NCI-H2196 (cell line): ENCODE data around the gene DTX2.
"Not testable (repeated sequence)": the region's sequence is repeated elsewhere in the genome, so short reads cannot be mapped to it uniquely, and the experiment has no call there.

ENCODE experiments used
- DNase-seq: peaks from one replicate; lab custom pipeline; 2025; ENCODE audit not compliant: unreplicated experiment; lab: John Stamatoyannopoulos, UW

Gene DTX2

DNA sequence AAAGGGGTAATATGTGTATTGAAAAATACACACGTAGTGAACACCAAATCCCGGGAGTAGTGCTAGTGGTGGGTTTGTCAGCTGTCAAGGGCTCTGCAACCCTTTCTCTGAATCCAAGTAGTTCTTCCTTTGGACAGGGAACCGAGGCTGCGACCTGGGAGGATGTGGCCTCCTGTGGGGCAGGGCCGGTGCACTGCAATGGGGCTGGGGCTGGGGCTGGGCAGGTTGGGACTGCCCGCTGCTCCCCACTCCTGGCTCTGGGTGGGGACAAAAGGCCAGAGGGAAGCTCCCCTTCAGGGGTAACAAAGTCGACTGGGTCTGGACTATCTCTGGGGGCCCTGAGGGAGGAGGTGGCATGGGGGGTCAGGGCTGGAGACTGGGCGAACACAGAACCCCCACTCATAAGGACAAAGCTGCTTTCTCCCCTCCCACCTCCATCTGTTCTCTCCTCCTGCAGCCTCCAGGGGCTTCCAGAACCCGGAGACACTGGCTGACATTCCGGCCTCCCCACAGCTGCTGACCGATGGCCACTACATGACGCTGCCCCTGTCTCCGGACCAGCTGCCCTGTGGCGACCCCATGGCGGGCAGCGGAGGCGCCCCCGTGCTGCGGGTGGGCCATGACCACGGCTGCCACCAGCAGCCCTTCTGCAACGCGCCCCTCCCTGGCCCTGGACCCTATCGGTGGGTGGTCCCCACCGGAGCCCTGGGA, 49.8 kb downstream of the DTX2 start:
- not testable (repeated sequence) for DNase-seq

DNA sequence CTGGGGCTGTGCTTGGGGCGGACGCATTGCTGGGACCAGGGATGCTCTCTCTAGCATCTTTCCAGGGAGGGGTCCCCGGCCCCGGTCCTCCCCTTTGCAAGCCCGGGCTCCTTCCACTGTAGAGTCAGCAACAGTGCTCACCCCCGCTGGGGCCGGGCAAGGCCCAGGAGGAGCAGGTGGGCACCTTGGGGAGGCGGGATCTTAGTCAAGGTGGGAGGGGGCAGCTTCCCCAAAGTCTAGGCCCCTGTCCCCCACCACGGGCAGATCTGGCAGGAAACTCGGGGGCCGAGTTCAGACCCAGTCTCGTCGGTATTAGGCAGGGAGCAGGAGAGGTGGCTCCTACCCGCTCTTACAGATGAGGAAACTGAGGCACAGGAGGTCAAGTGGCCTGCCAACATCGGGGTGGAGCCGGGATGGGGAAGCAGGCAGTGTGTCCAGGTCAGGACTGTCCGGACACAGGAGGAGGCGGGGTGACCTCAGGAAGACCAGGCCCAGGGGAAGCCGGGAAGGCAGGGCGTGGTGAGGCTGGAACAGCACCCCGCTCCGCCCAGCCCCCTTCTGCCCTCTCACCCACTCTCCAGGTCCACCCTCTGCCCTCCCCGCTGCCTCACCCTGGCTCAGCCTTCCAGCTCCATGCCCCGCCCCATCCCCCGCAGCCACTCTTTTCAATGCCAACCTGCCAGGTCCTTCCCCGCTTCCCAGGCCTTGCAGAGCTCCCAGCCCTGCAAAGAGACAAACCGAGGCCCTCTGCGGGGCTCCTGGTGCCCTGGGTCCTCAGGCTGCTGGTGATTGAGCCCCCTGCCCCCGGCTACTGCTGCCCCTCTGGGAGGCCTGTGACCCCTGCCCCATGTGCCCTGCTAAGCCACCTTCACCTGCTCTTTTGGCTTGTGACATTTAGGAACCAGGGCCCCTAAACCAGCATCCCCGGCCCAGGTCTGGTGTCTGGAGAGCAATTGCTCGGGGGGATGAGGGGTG, 50.7 kb downstream of the DTX2 start:
- not testable (repeated sequence) for DNase-seq

DNA sequence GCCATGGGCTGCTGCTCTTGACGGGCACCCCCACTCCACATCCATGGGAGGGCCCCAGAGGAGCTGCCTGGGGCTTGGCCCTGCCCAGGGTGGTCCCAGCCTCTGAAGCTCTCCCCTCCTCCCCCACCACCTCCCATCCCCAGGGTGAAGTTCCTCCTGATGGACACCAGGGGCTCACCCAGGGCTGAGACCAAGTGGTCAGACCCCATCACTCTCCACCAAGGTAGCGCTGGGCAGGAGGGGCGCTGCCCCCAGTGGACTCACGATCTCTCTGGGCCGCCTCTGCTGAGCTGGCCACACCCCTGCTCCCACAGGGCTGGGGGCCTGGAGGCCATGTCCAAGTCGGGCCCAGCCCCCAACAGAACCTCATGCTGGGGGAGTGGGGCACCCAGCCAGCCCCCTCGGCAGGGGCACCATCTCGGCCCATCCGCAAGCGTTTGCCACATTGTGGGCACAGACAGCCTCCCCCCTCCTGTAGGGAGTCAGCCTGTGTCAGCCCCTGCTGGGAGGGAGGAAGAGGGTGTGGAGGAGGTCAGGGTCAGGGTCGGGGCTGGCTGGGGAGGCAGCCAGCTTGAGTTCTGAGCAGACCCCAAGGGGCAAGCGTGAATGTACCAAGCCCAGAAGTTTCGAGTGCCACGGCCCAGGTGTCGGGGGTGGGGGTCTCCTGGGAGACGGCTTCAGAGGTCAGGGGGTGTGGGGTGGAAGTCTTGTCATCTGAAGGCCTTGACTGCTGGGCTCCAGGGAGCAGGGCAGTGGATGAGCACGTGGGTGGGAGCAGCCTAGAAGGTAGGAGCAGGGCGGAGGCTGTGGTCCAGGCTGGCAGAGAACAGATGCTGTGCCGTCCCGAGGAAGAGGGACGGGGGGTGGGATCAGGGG, 51.7 kb downstream of the DTX2 start:
- no peak for DNase-seq

DNA sequence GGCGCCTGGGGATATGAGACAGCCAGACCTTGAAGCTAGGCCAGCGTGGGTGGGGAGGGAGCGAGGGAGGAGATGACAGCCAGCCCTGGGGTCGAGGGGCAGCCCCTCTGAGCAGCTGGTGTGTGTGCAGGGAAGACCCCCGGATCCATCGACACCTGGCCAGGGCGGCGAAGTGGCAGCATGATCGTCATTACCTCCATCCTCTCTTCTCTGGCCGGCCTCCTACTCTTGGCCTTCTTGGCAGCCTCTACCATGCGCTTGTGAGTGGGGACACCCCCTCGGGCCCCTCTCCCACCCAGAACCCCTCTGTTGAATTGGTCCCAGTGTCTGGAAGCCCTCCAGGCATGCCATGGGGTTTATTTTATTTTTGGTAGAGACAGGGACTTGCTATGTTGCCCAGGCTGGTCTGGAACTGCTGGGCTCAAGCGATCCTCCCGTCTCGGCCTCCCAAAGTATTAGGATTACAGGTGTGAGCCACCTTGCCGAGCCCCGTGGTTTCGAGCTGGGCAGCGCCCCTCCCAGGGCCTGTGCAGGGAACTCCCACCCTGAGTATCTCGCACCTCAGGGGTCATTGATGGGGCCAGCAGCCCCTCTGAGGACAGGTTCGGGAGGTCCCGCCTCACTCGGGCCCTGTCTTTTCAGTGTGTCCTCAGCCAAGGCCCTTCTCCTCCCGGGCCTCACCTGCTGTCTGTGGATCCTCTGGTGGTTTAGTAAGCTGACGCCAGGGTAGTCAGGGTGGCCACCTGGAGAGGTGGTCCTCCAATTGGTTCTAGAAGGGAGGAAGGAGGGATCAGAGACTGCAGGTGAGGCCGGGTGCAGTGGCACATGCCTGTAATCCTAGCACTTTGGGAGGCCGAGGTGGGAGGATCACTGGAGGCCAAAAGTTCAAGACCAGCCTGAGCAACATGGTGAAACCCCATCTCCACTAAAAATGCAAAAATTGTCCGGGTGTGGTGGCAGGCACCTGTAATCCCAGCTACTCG, 52.6 kb downstream of the DTX2 start:
- no peak for DNase-seq

DNA sequence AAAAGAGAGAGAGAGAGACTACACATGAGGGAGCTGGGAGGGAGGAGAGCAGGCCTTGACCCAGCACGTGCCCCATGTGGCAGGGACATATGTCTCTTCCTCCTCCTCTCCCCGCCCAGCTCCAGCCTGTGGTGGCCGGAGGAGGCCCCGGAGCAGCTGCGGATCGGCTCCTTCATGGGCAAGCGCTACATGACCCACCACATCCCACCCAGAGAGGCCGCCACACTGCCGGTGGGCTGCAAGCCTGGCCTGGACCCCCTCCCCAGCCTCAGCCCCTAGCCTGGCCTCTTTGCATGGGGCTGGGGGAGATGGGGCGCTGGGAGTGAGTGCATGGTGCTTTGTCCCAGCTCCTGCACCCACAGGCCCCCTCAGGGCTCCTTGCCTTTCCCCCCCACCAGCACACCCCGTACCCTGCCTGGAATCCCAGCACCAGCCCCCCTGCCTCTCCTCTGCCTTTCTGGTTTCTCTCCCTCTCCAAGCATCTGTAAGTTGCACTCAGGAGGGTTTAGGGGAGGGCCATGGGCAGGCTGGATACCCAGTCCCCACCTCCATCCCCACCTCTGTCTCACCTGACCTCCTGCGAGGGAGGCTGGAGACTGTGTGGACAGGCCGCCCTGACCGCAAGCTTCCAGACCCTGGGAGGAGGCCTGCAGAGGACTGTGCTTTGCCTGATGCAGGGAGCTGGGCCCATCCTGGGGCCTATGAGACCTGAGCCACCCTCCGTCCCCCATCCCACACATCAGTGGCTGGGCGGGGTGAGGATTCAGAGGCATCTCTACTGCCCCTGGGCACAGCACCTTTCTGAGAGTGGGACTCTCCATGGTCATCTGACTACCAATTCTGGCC, 53.6 kb downstream of the DTX2 start:
- no peak for DNase-seq

DNA sequence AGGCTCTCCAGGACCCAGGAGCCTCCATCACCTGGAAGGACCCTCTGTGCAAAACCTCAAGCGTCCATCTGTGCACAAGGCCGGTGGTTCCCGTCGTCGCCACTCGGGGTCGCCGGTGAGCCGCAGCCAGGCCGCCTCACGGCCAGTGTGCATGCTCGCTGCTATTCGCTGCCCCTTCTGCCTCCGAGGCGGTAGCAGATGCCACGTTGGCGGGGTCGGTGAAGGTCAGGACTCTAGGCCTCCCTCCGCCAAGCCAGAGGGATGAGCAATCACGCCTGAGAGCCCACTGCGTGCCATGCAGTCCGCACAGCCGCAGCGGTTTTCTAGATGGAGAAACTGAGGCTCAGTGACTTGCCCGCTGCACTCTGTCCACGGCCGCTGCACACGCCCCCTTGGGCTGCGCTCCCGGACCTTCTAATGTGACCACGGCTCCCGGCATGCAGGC, 54.5 kb downstream of the DTX2 start:
- DNase-seq = no peak

DNA sequence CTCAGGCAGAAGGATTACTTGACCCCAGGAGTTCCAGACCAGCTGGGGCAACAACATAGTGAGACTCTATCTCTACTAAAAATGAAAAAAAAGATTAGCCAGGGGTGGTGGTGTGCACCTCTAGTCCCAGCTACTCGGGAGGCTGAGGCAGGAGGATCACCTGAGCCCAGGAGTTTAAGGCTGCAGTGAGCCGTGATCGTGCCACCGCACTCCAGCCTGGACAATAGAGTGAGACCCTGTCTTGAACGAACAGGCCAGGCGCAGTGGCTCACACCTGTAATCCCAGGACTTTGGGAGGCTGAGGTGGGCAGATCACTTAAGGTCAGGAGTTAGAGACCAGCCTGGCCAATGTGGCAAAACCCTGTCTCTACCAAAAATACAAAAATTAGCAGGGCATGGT, 55.4 kb downstream of the DTX2 start:
- DNase-seq = not testable (repeated sequence)

DNA sequence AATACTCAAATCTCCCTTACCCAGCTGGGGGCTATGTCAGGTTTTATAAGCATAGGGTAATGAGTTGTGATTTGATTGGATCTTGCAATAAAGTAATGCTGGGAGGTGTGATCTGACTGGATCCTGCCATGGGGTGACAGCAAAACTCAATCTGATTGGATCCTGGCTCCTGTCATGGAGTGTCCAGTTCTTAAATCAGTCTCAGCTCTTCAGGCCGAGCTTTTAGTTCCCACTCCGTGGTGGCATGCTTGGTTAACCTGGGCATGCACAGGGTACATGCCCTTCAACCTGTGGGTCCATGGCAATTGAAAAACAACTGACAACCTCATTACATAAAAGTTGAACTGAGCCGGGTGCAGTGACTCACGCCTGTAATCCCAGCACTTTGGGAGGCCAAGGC, 64.7 kb downstream of the DTX2 start:
- DNase-seq = not testable (repeated sequence)

DNA sequence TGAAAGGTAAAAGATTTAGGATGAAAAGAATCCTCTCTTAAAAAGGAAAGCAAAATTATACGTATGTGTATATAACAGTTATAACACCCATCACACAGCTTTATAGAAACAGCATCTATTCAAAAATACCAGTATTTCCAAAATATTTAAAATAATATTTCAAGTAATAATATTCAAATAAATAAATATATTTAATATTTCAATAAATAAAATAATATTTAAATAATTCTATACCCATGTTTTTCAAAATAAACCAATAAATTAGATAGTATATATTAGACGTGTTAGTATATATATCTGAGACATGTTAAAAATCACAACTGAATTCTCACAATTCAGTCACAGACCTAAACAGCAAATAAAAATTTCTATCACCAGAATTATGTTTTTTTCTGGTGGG, 70.1 kb downstream of the DTX2 start:
- not testable (repeated sequence) for DNase-seq

DNA sequence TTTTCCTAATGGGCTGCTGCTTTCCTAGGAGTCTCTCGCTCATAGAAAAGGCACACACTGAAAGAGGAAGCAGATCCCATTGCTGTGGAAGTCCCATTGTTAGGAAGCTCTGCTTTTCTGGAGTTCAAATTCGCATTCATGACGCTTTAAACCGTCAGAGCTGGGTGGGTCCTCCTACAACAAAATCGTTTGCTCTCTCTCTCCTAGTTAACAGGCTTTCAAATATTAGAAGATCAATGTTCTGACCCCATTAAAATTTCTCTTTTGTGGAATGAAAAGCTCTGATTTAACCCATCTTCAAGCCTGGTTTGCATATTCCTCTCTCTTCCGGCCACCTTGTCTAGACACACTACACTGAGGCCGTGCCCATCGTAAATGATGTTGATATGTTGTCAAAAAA, 81.7 kb downstream of the DTX2 start, which contains the start of gene SPDYE16:
TSS of gene SPDYE16 (minus strand) at position 101 of the 400 bp plus-strand sequence. CDS start 1,838 bp downstream, outside the sequence.
- not testable (repeated sequence) for DNase-seq

DNA sequence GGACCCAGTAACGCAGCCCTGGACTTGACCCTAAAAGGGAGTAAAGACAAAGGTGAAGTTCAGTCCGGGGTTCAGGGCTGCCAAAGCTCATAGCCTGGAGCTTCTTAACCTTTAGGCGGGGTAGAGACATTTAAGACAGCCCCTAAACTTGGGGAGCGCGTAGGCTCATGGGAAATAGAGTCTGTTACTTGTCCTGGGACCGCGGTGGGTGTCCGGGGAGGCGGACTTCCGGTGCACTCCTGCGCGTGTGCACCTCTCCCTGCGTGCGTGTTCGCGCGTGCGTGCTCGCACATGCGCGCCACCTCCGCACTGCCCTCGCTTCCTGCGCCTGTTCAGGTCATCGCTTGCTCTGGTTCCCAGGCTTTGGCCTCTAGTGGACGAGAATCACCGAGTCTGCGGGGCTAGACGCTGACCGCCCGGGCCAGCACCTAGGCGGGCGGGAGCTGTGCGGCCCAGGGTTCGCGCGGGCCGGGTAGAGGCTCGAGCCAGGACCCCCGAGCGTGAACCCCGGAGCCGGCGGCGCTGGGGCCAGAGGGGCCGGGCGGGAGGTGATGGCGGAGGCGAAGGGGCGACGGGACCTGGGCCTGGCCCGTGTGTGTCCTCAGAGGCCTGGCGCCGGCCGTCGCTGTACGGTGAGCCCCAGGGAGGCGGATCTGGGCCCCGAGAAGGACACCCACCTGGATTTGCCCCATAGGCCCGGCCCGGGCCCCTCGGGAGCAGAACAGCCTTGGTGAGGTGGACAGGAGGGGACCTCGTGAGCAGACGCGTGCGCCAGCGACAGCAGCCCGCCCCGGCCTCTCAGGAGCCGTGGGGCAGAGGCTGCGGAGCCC, 87.7 kb downstream of the DTX2 start:
- DNase-seq = peak; percentile 71

DNA sequence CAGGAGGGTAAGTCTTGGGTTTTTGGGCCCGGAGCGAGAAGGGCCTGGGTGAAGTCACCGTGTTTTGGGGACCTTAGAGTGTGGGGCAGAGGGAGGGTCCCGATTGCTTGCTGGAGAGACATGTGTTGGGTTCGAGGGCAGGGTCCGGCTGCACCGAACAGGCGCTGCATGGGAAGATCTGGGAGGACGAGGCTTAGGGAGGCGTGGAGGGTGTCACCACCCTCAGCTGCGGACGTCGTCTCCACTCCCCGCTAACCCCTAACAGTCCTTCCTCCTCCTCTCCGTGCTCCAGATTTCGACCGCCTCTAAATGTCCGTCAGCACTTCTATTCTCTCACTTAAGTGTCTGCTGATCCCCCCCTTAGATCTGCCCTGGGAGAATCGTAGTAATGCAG, 88.3 kb downstream of the DTX2 start:
- DNase-seq = not testable (repeated sequence)

DNA sequence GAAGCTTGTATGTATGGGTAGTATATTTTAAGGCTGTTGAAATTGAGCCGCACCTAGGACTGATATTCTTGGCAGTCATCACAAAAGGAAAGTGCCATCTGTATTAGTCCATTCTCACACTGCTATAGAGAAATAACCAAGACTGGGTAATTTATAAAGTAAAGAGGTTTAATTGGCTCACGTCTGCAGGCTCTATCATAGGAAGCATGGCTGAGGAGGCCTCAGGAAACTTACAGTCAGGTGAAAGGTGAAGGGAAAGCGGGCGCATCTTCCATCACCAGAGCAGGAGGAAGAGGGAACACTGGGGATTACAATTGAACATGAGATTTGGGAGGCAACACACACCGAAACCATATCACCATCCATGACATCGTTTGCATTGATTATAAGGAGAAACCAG, 90.5 kb downstream of the DTX2 start:
- not testable (repeated sequence) for DNase-seq
